DND-41 (cell line): Measurements from ENCODE around the gene VIT.

ENCODE experiments used
- ATAC-seq: fragments of 200-7000 bp; cut with Tn5 transposase; 3 replicates; pipeline ENCODE4 v1.9.1; 2021; ENCODE audit warnings: low read depth; ENCODE audit not compliant: insufficient read depth
- DNase-seq: peaks from one replicate; pipeline ENCODE4 v3.0.0-alpha.2; 2020
- H2AFZ ChIP-seq: 2 replicates; pipeline ENCODE4 v1.6.0; 2012; ENCODE audit warnings: low read depth, low read length
- H3K27ac ChIP-seq: 2 replicates; pipeline ENCODE4 v1.5.1; 2012; ENCODE audit warnings: low read length, inconsistent platforms
- H3K27me3 ChIP-seq: fragments of 200-600 bp; sonication (generic); 2 replicates; pipeline ENCODE4 v1.6.0; 2012; ENCODE audit warnings: low read length, mild to moderate bottlenecking, inconsistent platforms; ENCODE audit not compliant: insufficient read depth, poor library complexity
- H3K36me3 ChIP-seq: 2 replicates; pipeline ENCODE4 v1.5.1; 2012; ENCODE audit warnings: low read length, inconsistent platforms; ENCODE audit not compliant: insufficient read depth
- H3K4me1 ChIP-seq: 2 replicates; pipeline ENCODE4 v1.5.1; 2012; ENCODE audit warnings: mild to moderate bottlenecking, low read length; ENCODE audit not compliant: insufficient read depth
- H3K4me2 ChIP-seq: 2 replicates; pipeline ENCODE4 v1.6.0; 2012; ENCODE audit warnings: mild to moderate bottlenecking, moderate library complexity, low read length, inconsistent platforms; ENCODE audit not compliant: insufficient read depth
- H3K4me3 ChIP-seq, 2 experiments: fragments of 200-600 bp in 1 of 2; shearing (Covaris generic) in 1 of 2; 2 replicates each; pipeline ENCODE4 v1.5.1; 2012 to 2016; ENCODE audit warnings: inconsistent platforms in 2 of 2, low read length in 2 of 2, mild to moderate bottlenecking in 2 of 2, low read depth in 1 of 2, moderate library complexity in 1 of 2
- H3K79me2 ChIP-seq: 2 replicates; pipeline ENCODE4 v1.6.0; 2012; ENCODE audit warnings: low read length, inconsistent platforms; ENCODE audit not compliant: insufficient read depth
- H3K9ac ChIP-seq: 2 replicates; pipeline ENCODE4 v1.6.0; 2012; ENCODE audit warnings: low read depth, mild to moderate bottlenecking, inconsistent platforms, low read length, moderate library complexity
- H3K9me3 ChIP-seq: 2 replicates; pipeline ENCODE4 v1.5.1; 2012; ENCODE audit warnings: low read length, moderate library complexity, mild to moderate bottlenecking, inconsistent platforms; ENCODE audit not compliant: insufficient read depth, severe bottlenecking
- H4K20me1 ChIP-seq: 2 replicates; pipeline ENCODE4 v1.6.0; 2012; ENCODE audit warnings: low read length; ENCODE audit not compliant: insufficient read depth
- EZH2 ChIP-seq: IDR thresholded peaks from 3 replicates; pipeline ENCODE4 v1.6.1; 2012; ENCODE audit warnings: borderline replicate concordance, low read depth, mild to moderate bottlenecking, moderate library complexity, low read length, inconsistent platforms; ENCODE audit not compliant: severe bottlenecking
- TF ChIP-seq, protein P1 (sequence below): IDR thresholded peaks from 2 replicates; pipeline ENCODE4 v1.5.1; 2012; ENCODE audit warnings: borderline replicate concordance, low read length, moderate library complexity, mild to moderate bottlenecking; ENCODE audit not compliant: poor library complexity, severe bottlenecking; ENCODE audit errors: extremely low read depth

The VIT gene

GRCh38 chr2:36653967-36654694, 42.4 kb upstream of the VIT start:
- H4K20me1 ChIP-seq: no peaks in the 10 kb centered on the region
- H3K4me2 ChIP-seq: no peak overlapping the region
- no peaks in the 10 kb centered on the region for H3K9me3 ChIP-seq
- H3K27me3 ChIP-seq: peaks cover 3% of the 10 kb centered on the region
- no peaks in the 10 kb centered on the region for H3K79me2 ChIP-seq
- H3K36me3 ChIP-seq: no peaks in the 10 kb centered on the region
- H3K27ac ChIP-seq: no peak overlapping the region
- no peak for ATAC-seq
- TF ChIP-seq, protein P1, sequence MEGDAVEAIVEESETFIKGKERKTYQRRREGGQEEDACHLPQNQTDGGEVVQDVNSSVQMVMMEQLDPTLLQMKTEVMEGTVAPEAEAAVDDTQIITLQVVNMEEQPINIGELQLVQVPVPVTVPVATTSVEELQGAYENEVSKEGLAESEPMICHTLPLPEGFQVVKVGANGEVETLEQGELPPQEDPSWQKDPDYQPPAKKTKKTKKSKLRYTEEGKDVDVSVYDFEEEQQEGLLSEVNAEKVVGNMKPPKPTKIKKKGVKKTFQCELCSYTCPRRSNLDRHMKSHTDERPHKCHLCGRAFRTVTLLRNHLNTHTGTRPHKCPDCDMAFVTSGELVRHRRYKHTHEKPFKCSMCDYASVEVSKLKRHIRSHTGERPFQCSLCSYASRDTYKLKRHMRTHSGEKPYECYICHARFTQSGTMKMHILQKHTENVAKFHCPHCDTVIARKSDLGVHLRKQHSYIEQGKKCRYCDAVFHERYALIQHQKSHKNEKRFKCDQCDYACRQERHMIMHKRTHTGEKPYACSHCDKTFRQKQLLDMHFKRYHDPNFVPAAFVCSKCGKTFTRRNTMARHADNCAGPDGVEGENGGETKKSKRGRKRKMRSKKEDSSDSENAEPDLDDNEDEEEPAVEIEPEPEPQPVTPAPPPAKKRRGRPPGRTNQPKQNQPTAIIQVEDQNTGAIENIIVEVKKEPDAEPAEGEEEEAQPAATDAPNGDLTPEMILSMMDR: no peak
- no peak for TF ChIP-seq EZH2
- DNase-seq: no peak
- no peak overlapping the region for H3K9ac ChIP-seq
- H2AFZ ChIP-seq: no peak overlapping the region
- H3K4me1 ChIP-seq: no peaks in the 10 kb centered on the region
- H3K4me3 ChIP-seq: no peak overlapping the region

- no peak for ATAC-seq
- Histone ChIP-seq H3K4me1 (no peaks in the 10 kb centered on the region), H3K4me3 (no peak overlapping the region), H2AFZ (no peak overlapping the region), H3K27ac (no peak overlapping the region), H4K20me1 (no peaks in the 10 kb centered on the region), H3K36me3 (no peaks in the 10 kb centered on the region), H3K4me2 (no peak overlapping the region), H3K9ac (no peak overlapping the region), H3K9me3 (no peaks in the 10 kb centered on the region), H3K79me2 (no peaks in the 10 kb centered on the region), H3K27me3 (peaks cover 3% of the 10 kb centered on the region)
- no peak for DNase-seq
- TF ChIP-seq, protein P1: no peak
- TF ChIP-seq EZH2: no peak
These were observed 41.1 kb upstream of the VIT start for GRCh38 chr2:36655453-36655852.

DNA sequence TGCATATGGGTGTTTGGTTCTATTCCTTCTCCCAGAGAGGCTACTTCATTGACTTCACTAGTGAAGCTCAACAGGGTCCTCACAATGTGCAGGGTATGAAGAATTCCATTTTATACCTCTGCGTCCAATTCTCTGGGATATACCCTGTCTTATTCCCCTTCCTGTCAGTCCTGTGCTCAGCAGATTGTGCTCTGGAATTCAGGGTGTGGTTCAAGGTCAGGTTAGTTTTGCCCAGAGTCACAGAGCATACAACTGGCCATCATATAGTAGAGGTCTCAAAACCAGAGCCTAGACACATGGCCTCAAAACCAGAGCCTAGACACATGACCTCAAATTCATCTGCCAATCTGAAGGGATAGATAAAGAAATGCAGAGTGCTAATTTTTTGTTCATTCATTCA, 38.8 kb upstream of the VIT start:
- Histone ChIP-seq H2AFZ (no peak overlapping the region), H3K9me3 (no peaks in the 10 kb centered on the region), H3K4me3 (no peak overlapping the region), H4K20me1 (no peaks in the 10 kb centered on the region), H3K79me2 (no peaks in the 10 kb centered on the region), H3K4me1 (no peaks in the 10 kb centered on the region), H3K4me2 (no peak overlapping the region), H3K27me3 (peaks cover 3% of the 10 kb centered on the region), H3K9ac (no peak overlapping the region), H3K27ac (no peak overlapping the region), H3K36me3 (no peaks in the 10 kb centered on the region)
- DNase-seq (no peak), ATAC-seq (no peak)
- no peak for TF ChIP-seq EZH2
- TF ChIP-seq, protein P1: no peak
